Body of pancreas (tissue), 4 donors: Measurements from ENCODE around the gene TEPSIN. TPM values are rescaled to one million over a fixed set of nuclear protein-coding genes. Genes with fewer than 3 reads are reported as not detected.

Experiments used
- ATAC-seq: fragments of 150-250 bp; one replicate; pipeline ENCODE4 v1.9.1; 2016
- DNase-seq, 4 donors: peaks; one replicate each; pipeline ENCODE4 v3.0.0-alpha.2; 2019
- H3K27ac ChIP-seq, 4 donors: fragments of 200-600 bp; sonication (generic); 1 replicate in 3 of 4; 2 replicates in 1 of 4; pipeline versions ENCODE4 v1.5.1 to v1.6.1; 2016 to 2019; ENCODE audit warnings: mild to moderate bottlenecking in 1 of 4, mixed read lengths in 1 of 4, moderate library complexity in 1 of 4
- H3K27me3 ChIP-seq, 2 donors: fragments of 200-600 bp; sonication (generic); one replicate each; pipeline ENCODE4 v1.6.0; 2016; ENCODE audit warnings: mild to moderate bottlenecking in 1 of 2
- H3K36me3 ChIP-seq, 2 donors: fragments of 200-600 bp; sonication (generic); replicated peaks in 1 of 2; 2 replicates each; pipeline ENCODE4 v1.5.1; 2016; ENCODE audit warnings: low read depth in 2 of 2; ENCODE audit not compliant: insufficient read depth in 1 of 2
- H3K4me1 ChIP-seq: fragments of 200-600 bp; sonication (generic); one replicate; pipeline ENCODE4 v1.6.0; 2016
- H3K4me3 ChIP-seq, 2 donors: fragments of 200-600 bp; sonication (generic); 1 replicate in 1 of 2; 2 replicates in 1 of 2; pipeline ENCODE4 v1.5.1; 2016 to 2019
- H3K9me3 ChIP-seq, 3 donors: fragments of 200-600 bp; sonication (generic); 1 replicate in 2 of 3; 2 replicates in 1 of 3; pipeline ENCODE4 v1.5.1; 2016
- POLR2A ChIP-seq, 3 donors: fragments of 450-650 bp; IDR thresholded peaks; one replicate each; pipeline ENCODE4 v1.6.1; 2016; ENCODE audit warnings: antibody characterized with exemption in 3 of 3, mild to moderate bottlenecking in 2 of 3
- WGBS, 2 donors: methylation state at CpG; one replicate each; pipeline ENCODE4 v1.1.5; 2017; 5-methylcytosine and 5-hydroxymethylcytosine counted together
- intact Hi-C: fragments of 100-400 bp; cut with DNase I; formaldehyde crosslinking; loops from one replicate; pipeline ENCODE4 v1.15.1; 2023
- total RNA-seq, 2 donors: library from RNA; depleted of rRNA; stranded (reverse); fragments of >200 nt; gene quantifications; one replicate each; pipeline ENCODE4 v1.1.0, GENCODE V29; 2016
- TF ChIP-seq, protein P1 (sequence below), 7 experiments: fragments of 450-650 bp in 4 of 7; fragments of 200-600 bp in 3 of 7; sonication (generic) in 3 of 7; IDR thresholded peaks; one replicate each; pipeline ENCODE4 v1.5.1; 2016 to 2019; ENCODE audit warnings: antibody characterized with exemption in 7 of 7

The TEPSIN gene
- total RNA-seq, 2 donors from 2014 or later = 31.9 to 102 TPM

DNA sequence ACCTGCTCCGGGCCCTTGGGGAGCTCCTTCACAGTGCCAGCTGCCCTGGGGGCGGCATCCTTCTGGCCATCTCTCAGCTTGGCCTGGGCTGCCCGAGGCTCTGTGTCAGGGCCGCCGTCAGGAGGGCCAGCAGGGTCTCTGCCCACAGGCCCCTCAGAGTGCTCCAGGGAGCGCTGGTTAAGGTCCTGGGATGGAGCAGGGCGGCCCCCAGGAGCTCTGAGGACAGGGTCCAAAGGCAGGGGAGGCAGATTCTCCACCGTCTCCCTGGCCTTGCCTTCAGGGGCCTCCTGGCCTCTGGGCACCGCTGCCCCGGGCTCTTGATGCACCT lies 7.5 kb upstream of the TEPSIN start:
- TF ChIP-seq POLR2A (IDR thresholded peaks at IDR 0.05) = no peak
- TF ChIP-seq, protein P1, sequence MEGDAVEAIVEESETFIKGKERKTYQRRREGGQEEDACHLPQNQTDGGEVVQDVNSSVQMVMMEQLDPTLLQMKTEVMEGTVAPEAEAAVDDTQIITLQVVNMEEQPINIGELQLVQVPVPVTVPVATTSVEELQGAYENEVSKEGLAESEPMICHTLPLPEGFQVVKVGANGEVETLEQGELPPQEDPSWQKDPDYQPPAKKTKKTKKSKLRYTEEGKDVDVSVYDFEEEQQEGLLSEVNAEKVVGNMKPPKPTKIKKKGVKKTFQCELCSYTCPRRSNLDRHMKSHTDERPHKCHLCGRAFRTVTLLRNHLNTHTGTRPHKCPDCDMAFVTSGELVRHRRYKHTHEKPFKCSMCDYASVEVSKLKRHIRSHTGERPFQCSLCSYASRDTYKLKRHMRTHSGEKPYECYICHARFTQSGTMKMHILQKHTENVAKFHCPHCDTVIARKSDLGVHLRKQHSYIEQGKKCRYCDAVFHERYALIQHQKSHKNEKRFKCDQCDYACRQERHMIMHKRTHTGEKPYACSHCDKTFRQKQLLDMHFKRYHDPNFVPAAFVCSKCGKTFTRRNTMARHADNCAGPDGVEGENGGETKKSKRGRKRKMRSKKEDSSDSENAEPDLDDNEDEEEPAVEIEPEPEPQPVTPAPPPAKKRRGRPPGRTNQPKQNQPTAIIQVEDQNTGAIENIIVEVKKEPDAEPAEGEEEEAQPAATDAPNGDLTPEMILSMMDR (IDR thresholded peaks at IDR 0.05) = no peak
- WGBS, 2 donors = 100% methylated on average over 4 of the region's 10 CpGs; no CpG with 5 or more reads in 1 of the 2 donors
- no peaks in the 10 kb centered on the region for H3K4me1 ChIP-seq
- intact Hi-C loops = loop anchor here (5.0 kb wide), 1 partner anchor 356 kb away; no protein-coding TSS in a partner anchor
- H3K9me3 ChIP-seq = no peaks in the 10 kb centered on the region
- H3K27ac ChIP-seq = no peak overlapping the region
- no peaks in the 10 kb centered on the region for H3K27me3 ChIP-seq
- ATAC-seq (no peak), DNase-seq (no peak)
- no peak overlapping the region for H3K4me3 ChIP-seq
- H3K36me3 ChIP-seq = peaks cover 2 to 13% of the 10 kb centered on the region in 2 donors

DNA sequence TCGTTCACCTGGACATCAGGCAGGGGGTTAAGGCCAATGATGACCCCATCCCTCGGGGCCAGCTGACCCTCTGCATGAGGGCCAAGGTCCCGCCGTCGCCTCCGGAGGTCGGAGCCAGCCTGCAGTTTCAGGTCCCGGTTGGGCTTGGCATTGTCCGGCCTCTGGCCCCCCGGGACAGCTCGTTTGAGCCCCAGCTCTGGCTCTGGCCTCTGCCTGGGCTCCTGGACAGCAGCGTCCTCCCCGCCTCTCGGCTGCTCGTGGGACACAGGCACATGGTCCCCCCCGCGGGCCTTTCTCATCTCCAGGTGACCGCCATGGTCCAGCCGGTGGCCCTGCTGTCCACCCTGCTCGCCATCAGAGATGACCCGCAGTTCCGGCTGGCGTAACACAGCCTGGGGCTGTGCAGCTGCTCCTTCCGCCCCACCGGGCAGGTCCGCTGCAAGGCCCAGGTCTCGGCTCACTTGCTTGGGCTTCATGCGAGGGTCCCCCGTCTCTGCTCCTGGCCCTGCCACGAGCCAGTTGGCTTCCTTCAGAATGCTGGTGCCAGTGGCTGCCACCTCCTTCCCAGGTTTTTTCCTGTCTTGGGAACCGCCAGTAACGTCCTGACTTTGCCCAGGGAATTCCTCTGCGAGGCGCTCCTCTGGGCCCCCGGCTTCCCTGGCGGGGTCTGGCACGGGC lies 6.9 kb upstream of the TEPSIN start:
- TF ChIP-seq, protein P1 (IDR thresholded peaks at IDR 0.05) = no peak
- no peak for TF ChIP-seq POLR2A (IDR thresholded peaks at IDR 0.05)
- no peaks in the 10 kb centered on the region for H3K27me3 ChIP-seq
- no peak overlapping the region for H3K4me3 ChIP-seq
- no peak for ATAC-seq
- peaks cover 1% of the 10 kb centered on the region for H3K4me1 ChIP-seq
- H3K36me3 ChIP-seq = peaks cover 0 to 9% of the 10 kb centered on the region in 2 donors
- no peak for DNase-seq
- H3K27ac ChIP-seq = no peak overlapping the region
- 81 to 82% methylated on average over 20 to 23 of the region's 37 CpGs for WGBS, 2 donors
- intact Hi-C loops = loop anchor here (5.0 kb wide), 1 partner anchor 356 kb away; no protein-coding TSS in a partner anchor
- no peaks in the 10 kb centered on the region for H3K9me3 ChIP-seq

DNA sequence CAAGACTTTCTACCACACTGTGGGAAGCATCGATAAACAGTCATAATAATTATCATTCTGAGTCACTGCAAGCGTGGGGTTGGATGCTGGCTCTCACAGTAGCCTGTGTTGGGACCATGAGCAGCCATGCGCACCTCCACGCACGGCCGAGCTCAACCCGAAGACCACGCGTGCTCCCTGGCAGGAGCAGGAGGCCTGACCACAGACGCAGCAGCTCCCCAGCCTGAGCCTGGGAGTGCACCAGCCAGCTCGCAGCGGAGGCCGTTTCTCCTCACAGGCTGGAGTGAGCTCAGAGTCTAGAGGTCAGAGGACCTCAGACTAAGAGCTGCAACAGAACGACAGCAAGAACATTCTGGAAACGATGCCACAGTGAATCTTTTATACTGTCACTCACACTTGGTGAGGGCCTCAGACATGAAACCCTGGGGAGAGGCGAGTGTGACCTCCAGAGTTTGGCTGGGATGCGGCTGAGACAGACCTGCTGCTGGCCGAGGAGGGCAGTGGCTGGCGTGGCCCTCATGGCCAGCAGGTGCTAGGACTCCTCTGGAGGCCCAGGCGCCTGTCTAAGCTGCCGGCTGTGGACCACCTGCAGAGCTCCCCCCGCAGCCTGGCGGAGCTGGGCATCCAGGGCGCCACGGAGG lies 6.3 kb upstream of the TEPSIN start:
- Histone ChIP-seq H3K4me1 (peaks cover 8% of the 10 kb centered on the region), H3K36me3 (peaks cover 0 to 4% of the 10 kb centered on the region in 2 donors), H3K27ac (no peak overlapping the region), H3K4me3 (no peak overlapping the region), H3K9me3 (no peaks in the 10 kb centered on the region), H3K27me3 (no peaks in the 10 kb centered on the region)
- intact Hi-C loops = loop anchor here (5.0 kb wide), 1 partner anchor 357 kb away; no protein-coding TSS in a partner anchor
- DNase-seq (no peak), ATAC-seq (no peak)
- TF ChIP-seq, protein P1 (IDR thresholded peaks at IDR 0.05) = no peak
- WGBS, 2 donors = 84 to 88% methylated on average over 5 to 25 of the region's 25 CpGs

DNA sequence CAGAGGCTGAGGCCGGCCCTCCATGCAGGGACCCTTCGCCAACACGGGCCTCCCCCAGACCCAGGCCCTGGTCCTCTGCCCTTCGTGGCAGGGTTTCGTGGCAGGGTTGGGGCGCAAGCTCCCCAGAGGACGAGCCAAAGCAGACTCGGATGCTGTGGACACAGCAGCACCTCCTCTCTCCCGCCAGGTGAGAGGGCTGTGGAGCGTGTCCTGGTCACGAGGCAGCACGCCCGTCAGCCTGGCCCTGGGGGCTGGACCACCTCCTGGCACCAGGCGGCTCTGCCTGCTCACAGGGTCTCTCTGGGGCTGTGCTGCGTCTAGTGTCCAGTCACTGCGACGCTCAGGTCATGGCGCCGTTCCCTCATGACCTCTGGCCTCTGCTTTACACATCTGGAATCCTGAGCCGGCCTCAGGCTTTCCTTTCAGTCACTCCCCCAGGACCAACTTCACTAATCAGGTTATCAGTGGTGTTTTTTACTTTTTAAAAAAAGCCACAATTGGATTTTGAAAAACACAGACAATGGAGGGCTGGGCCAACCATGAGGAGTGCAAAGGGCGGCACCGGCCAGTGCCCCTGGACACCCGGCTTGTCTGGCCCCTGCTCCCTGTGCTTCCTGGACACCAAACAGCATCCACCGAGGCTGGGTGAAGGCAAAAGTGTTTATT lies 5.6 kb upstream of the TEPSIN start:
- no peak for DNase-seq
- 83% methylated on average over 14 to 24 of the region's 24 CpGs for WGBS, 2 donors

More for the DNA sequence above, 5.6 kb upstream of the TEPSIN start:
- no peak for ATAC-seq
- TF ChIP-seq, protein P1 (IDR thresholded peaks at IDR 0.05) = no peak
- TF ChIP-seq POLR2A (IDR thresholded peaks at IDR 0.05) = no peak
- Histone ChIP-seq H3K4me3 (no peak overlapping the region), H3K4me1 (peaks cover 13% of the 10 kb centered on the region), H3K36me3 (peaks cover 0 to 2% of the 10 kb centered on the region in 2 donors), H3K9me3 (no peaks in the 10 kb centered on the region), H3K27me3 (no peaks in the 10 kb centered on the region), H3K27ac (no peak overlapping the region)
- intact Hi-C loops = loop anchor here (5.0 kb wide), 1 partner anchor 358 kb away; no protein-coding TSS in a partner anchor
